GM12892 (cell line): ENCODE measurements around the gene LARP4.

Experiments
- POLR2A ChIP-seq: IDR thresholded peaks from 2 replicates; pipeline ENCODE4 v1.6.1; 2011; ENCODE audit warnings: low read depth, low read length, control low read depth
- POLR2AphosphoS5 ChIP-seq: IDR thresholded peaks from 2 replicates; pipeline ENCODE4 v1.6.1; 2011; ENCODE audit warnings: low read depth, low read length, control low read depth
- TAF1 ChIP-seq: IDR thresholded peaks from 2 replicates; pipeline ENCODE4 v1.6.1; 2011; ENCODE audit warnings: low read depth, mild to moderate bottlenecking, control low read depth, low read length, borderline replicate concordance

GRCh38 chr12:50415899-50416479 is 15.3 kb downstream of the LARP4 start:
- TF ChIP-seq POLR2A (no peak), POLR2AphosphoS5 (no peak), TAF1 (no peak)
